Testis (tissue), 2 donors: Measurements from ENCODE around the gene HYDIN.
"Not testable (repeated sequence)": the region's sequence is repeated elsewhere in the genome, so short reads cannot be mapped to it uniquely, and the experiment has no call there.

Experiments
- CTCF ChIP-seq, 3 experiments: fragments of 450-650 bp in 2 of 3; fragments of 200-600 bp in 1 of 3; sonication (generic) in 1 of 3; IDR thresholded peaks; one replicate each; pipeline ENCODE4 v1.5.1; 2016 to 2019; ENCODE audit warnings: antibody characterized with exemption in 3 of 3, mild to moderate bottlenecking in 2 of 3, moderate library complexity in 1 of 3
- POLR2A ChIP-seq: fragments of 450-650 bp; IDR thresholded peaks from one replicate; pipeline ENCODE4 v1.6.1; 2017; ENCODE audit warnings: antibody characterized with exemption, mild to moderate bottlenecking, moderate library complexity

DNA sequence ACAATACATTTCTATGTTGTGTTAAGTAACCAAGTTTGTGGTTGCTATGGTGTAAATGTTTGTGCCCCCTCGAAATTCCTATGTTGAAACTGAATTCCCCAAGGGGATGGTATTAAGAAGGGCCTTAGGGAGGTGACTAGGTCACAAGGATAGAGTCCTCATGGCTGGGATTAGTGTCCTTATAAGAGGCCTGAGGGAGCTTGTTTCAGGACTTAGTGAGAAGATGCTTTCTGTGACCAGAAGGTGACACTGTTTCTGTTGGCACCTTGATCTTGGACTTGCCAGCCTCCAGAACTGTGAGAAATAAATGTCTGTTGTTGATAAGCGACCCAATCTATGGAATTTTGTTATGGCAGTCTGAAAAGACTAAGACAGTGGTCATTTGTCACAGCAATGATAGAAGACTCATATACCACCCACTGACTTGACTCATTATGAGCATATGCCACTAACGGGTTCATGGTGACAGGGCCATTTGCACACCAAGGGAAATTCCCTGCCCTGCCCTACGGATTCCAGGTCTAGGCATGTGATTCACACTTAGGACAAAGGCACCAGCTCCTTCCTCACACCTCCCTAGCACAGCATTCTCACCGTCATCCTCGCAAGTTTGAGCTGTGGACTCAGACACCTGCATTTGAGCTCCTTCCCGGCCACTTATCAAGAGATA lies 290.7 kb downstream of the HYDIN start:
- TF ChIP-seq CTCF (IDR thresholded peaks at IDR 0.05); POLR2A: not testable (repeated sequence)
